Purkinje cell (primary cell): ENCODE data around the gene ARHGAP20. TPM values are rescaled to one million over a fixed set of nuclear protein-coding genes. Genes with fewer than 3 reads are reported as not detected.

ENCODE experiments used
- polyA plus RNA-seq: library from polyadenylated mRNA; unstranded; fragments of >200 nt; fragmentation: Nextera tagmentation; gene quantifications from 2 replicates; pipeline ENCODE4 v1.2.1, GENCODE V29; 2014

The ARHGAP20 gene, protein sequence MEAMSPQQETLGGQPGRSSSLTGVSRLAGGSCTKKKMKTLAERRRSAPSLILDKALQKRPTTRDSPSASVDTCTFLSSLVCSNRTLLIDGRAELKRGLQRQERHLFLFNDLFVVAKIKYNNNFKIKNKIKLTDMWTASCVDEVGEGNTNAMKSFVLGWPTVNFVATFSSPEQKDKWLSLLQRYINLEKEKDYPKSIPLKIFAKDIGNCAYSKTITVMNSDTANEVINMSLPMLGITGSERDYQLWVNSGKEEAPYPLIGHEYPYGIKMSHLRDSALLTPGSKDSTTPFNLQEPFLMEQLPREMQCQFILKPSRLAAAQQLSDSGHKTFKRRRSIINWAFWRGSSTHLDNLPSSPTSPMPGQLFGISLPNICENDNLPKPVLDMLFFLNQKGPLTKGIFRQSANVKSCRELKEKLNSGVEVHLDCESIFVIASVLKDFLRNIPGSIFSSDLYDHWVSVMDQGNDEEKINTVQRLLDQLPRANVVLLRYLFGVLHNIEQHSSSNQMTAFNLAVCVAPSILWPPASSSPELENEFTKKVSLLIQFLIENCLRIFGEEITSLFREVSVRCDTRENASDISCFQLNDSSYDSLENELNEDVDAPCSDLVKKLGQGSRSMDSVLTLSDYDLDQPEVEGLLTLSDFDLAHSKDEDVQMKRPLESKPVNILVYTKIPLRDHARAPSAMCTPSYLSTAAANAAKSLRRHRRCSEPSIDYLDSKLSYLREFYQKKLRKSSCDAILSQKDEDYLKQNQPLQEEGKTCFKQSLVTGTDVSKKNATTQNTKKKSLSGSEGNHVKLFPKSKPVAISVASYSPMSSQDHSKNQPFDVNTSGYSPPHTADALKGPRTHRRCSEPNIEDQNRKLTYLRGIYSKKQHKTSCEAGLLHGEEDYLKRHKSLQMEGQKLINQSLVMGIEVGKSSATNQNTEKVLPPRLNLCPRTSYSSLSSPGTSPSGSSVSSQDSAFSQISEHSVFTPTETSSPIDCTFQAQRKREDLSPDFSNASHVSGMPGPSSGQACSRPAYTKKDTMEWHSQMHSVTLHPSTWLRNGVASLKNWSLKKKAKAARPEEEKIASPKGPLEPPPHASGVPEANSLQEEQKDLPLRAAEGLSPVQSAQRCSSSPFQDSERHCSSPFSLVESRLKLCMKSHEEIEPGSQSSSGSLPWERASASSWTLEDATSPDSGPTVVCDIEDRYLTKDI
- 52.8 and 66.3 TPM in 2 replicates for polyA plus RNA-seq

DNA sequence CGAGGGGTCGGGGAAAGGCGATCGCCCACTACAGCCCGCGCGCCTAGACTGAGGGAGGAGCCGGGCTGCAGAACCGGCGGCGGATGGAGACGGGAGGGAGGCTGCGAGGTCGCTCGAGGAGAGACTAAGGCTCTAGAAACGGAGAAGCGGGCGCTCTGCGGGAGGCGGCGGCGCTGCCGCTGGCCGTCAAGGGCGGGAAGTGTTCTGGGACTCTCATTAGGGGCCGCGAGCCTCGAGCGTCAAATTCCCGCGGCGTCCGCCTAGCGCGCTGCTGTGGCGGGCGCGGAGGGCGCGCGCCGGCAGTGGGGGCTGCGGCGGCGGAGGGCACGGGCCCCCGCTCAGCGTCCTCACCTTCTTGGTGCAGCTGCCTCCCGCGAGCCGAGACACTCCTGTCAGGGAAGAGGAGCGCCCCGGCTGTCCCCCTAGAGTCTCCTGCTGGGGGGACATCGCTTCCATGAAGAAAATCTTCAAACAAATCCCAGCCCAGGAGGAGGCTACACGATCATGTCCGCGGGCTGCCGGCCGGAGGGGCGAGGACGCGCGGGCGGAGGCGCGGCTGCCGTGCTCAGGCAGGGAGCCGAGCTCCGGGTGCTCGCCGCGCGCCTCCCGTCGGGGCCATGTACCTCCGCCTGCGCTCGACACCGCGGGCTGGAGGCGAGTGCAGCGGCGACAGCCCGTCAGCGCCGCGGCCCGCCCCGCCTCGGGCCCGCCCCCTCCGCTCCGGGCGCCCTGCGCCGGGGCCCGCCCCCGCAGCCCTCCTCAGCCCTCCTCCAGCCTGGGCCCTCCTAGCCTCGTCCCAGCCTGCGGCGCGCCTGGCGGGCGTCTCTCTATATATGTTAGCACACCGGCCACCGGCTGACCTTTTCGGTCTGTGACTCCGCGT lies at the start of gene ARHGAP20:
TSS of gene ARHGAP20 (minus strand) at position 662 of the 883 bp plus-strand sequence. CDS start at position 456, 206 bp downstream.

